ENCODE data around the gene SORBS2.

DNA sequence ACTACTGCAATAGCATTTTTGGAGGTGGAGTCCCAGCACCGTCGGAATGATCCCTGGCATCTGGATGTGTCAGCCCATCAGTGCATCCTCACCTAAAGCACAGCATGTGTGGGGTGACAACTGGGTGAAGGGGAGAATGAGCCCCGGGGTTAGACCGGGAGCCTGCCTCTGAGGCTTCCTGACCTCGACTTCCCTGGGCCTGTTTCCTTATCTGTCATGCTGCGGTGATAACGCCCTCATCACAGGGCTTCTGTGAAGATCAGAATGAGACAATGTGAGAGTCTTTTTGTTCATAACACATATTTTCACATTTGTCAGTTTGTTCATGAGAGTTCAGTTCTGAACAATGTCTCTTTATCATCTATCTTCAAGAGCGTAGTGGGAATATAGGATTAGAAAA lies 245.6 kb downstream of the SORBS2 start:
- TF ChIP-seq POLR2A (IDR thresholded peaks at IDR 0.05; ENCODE audit: borderline replicate concordance, extremely low read depth, insufficient read depth, insufficient read length) (no peak), ZBTB33 (IDR thresholded peaks at IDR 0.05; ENCODE audit: extremely low read depth, insufficient replicate concordance, low read length) (no peak), POLR2AphosphoS5 (IDR thresholded peaks at IDR 0.05; ENCODE audit: low read depth, low read length) (no peak), EGR1 (IDR thresholded peaks at IDR 0.05; ENCODE audit: low read depth) (no peak), CTCF (IDR thresholded peaks at IDR 0.05 in 2 of 3, conservative IDR thresholded peaks at IDR 0.05 in 1 of 3; ENCODE audit: borderline replicate concordance in 1 of 3, insufficient read depth in 1 of 3, low read depth in 2 of 3, low read length in 2 of 3) (no peak), EZH2phosphoT487 (IDR thresholded peaks at IDR 0.05; ENCODE audit: borderline replicate concordance) (no peak), SP1 (IDR thresholded peaks at IDR 0.05; ENCODE audit: low read depth) (no peak), EZH2 (IDR thresholded peaks at IDR 0.05) (no peak), CEBPB (IDR thresholded peaks at IDR 0.05; ENCODE audit: low read depth) (no peak), MAX (IDR thresholded peaks at IDR 0.05) (no peak), JUND (IDR thresholded peaks at IDR 0.05) (no peak), RAD21 (IDR thresholded peaks at IDR 0.05; ENCODE audit: low read depth) (no peak)
